Neuronal stem cell (in vitro differentiated cells): ENCODE data around the gene SH3PXD2A.

Source experiments
- DNase-seq: peaks from one replicate; pipeline ENCODE4 v3.0.0-alpha.2; 2013; ENCODE audit warnings: low spot score
- H2AFZ ChIP-seq: one replicate; pipeline ENCODE4 v1.6.1; 2013; ENCODE audit warnings: mild to moderate bottlenecking, low read length, inconsistent platforms
- H2AK5ac ChIP-seq: 2 replicates; pipeline ENCODE4 v1.6.1; 2013; ENCODE audit warnings: low read depth, mild to moderate bottlenecking, inconsistent platforms, low read length, moderate library complexity, mixed read lengths
- H2BK120ac ChIP-seq: 2 replicates; pipeline ENCODE4 v1.6.1; 2013; ENCODE audit warnings: low read depth, mild to moderate bottlenecking, inconsistent platforms, low read length, moderate library complexity, mixed read lengths
- H2BK12ac ChIP-seq: one replicate; pipeline ENCODE4 v1.6.1; 2013; ENCODE audit warnings: low read length, inconsistent platforms
- H2BK15ac ChIP-seq: 2 replicates; pipeline ENCODE4 v1.6.1; 2013; ENCODE audit warnings: mild to moderate bottlenecking, low read length, inconsistent platforms, mixed read lengths
- H2BK5ac ChIP-seq: one replicate; pipeline ENCODE4 v1.6.1; 2013; ENCODE audit warnings: inconsistent platforms, mild to moderate bottlenecking, low read length, moderate library complexity
- H3K14ac ChIP-seq: one replicate; pipeline ENCODE4 v1.6.1; 2013; ENCODE audit warnings: low read length, inconsistent platforms
- H3K18ac ChIP-seq: 2 replicates; pipeline ENCODE4 v1.6.1; 2013; ENCODE audit warnings: low read length, inconsistent platforms
- H3K23ac ChIP-seq: 2 replicates; pipeline ENCODE4 v1.6.1; 2013; ENCODE audit warnings: low read depth, mild to moderate bottlenecking, mixed read lengths, low read length, inconsistent platforms; ENCODE audit not compliant: poor library complexity
- H3K27ac ChIP-seq: replicated peaks from 3 replicates; pipeline ENCODE4 v1.5.1; 2013; ENCODE audit warnings: low read length, inconsistent platforms
- H3K27me3 ChIP-seq, 3 experiments: 2 replicates each; pipeline ENCODE4 v1.6.1; 2013; ENCODE audit warnings: low read length in 3 of 3, mild to moderate bottlenecking in 2 of 3, inconsistent platforms in 1 of 3, low read depth in 1 of 3, mixed read lengths in 1 of 3, moderate library complexity in 1 of 3; ENCODE audit not compliant: control insufficient read depth in 3 of 3, insufficient read depth in 3 of 3
- H3K36me3 ChIP-seq, 2 donors: replicated peaks in 1 of 2; 2 replicates each; pipeline ENCODE4 v1.6.1; 2013; ENCODE audit warnings: low read length in 2 of 2; ENCODE audit not compliant: control insufficient read depth in 2 of 2, insufficient read depth in 2 of 2
- H3K4ac ChIP-seq: 2 replicates; pipeline ENCODE4 v1.6.1; 2013; ENCODE audit warnings: inconsistent platforms, mild to moderate bottlenecking, low read length, moderate library complexity
- H3K4me1 ChIP-seq, 2 donors: 1 replicate in 1 of 2; 2 replicates in 1 of 2; pipeline ENCODE4 v1.6.1; 2013; ENCODE audit warnings: low read length in 2 of 2, low read depth in 1 of 2; ENCODE audit not compliant: control insufficient read depth in 2 of 2, insufficient read depth in 1 of 2
- H3K4me2 ChIP-seq: one replicate; pipeline ENCODE4 v1.6.1; 2013; ENCODE audit warnings: mild to moderate bottlenecking, low read length, inconsistent platforms; ENCODE audit not compliant: insufficient read depth, poor library complexity, severe bottlenecking
- H3K4me3 ChIP-seq, 2 donors: 2 replicates each; pipeline ENCODE4 v1.5.1; 2013; ENCODE audit warnings: low read length in 2 of 2, mild to moderate bottlenecking in 2 of 2, inconsistent platforms in 1 of 2, moderate library complexity in 1 of 2
- H3K79me1 ChIP-seq: one replicate; pipeline ENCODE4 v1.6.1; 2013; ENCODE audit warnings: low read depth, mild to moderate bottlenecking, inconsistent platforms, low read length, moderate library complexity
- H3K9ac ChIP-seq: one replicate; pipeline ENCODE4 v1.6.1; 2013; ENCODE audit warnings: mild to moderate bottlenecking, low read depth, low read length, inconsistent platforms; ENCODE audit not compliant: poor library complexity
- H3K9me3 ChIP-seq, 2 donors: replicated peaks in 1 of 2; 2 replicates each; pipeline versions ENCODE3 to v1.6.1; 2013; ENCODE audit warnings: low read length in 2 of 2, mild to moderate bottlenecking in 2 of 2, inconsistent platforms in 1 of 2, low read depth in 1 of 2, mixed read lengths in 1 of 2, moderate library complexity in 1 of 2; ENCODE audit not compliant: control insufficient read depth in 2 of 2, insufficient read depth in 1 of 2
- H4K8ac ChIP-seq: one replicate; pipeline ENCODE4 v1.6.1; 2013; ENCODE audit warnings: low read depth, mild to moderate bottlenecking, inconsistent platforms, low read length, moderate library complexity
- H4K91ac ChIP-seq: one replicate; pipeline ENCODE4 v1.6.1; 2013; ENCODE audit warnings: low read length, low read depth, mild to moderate bottlenecking, inconsistent platforms; ENCODE audit not compliant: poor library complexity
- WGBS, 2 donors: extraction: QIAGEN DNeasy Blood & Tissue Kit; methylation state at CpG; one replicate each; pipeline ENCODE4 v1.1.7; 2013; ENCODE audit warnings: missing lambda C conversion rate in 2 of 2, mixed read lengths in 1 of 2; ENCODE audit not compliant: insufficient read length in 2 of 2, insufficient replicate concordance in 1 of 2; ENCODE audit errors: extremely low coverage in 2 of 2; 5-methylcytosine and 5-hydroxymethylcytosine counted together

The SH3PXD2A gene

DNA sequence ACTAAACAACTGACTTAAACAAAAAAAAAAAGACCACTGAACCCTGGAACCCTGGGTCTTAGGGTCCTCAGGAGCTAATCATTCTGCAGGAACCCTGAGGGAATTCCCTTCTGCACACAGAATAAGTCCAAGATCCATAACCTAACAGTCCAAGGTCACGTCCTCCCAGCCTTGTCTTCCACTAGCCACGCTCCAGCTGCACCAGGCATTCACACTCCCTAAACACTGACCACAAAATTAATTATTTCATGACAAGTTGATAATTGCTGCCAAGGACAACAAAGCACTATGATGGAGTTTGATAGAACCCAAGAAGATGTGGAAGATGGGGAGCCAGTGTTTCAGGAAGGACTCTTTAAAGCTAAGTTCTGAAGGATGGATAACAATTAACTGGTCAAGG is 130.6 kb downstream of the SH3PXD2A start:
- peaks cover 0 to 31% of the 10 kb centered on the region in 2 donors for H3K36me3 ChIP-seq
- no peak overlapping the region for H2BK120ac ChIP-seq
- no peak overlapping the region for H3K9ac ChIP-seq
- H2BK15ac ChIP-seq = no peak overlapping the region
- no peak overlapping the region for H2BK5ac ChIP-seq
- H3K27ac ChIP-seq = no peak overlapping the region
- no peak overlapping the region for H3K4me3 ChIP-seq
- H3K79me1 ChIP-seq = peaks cover 2% of the 10 kb centered on the region
- no peak overlapping the region for H3K23ac ChIP-seq
- H2BK12ac ChIP-seq = no peak overlapping the region
- no peak for DNase-seq
- no CpG with 5 or more reads among the region's 2 CpGs for WGBS, 2 donors
- no peak overlapping the region for H2AK5ac ChIP-seq
- H3K4me2 ChIP-seq = no peak overlapping the region
- H2AFZ ChIP-seq = no peak overlapping the region
- no peak overlapping the region for H3K14ac ChIP-seq
- H3K4ac ChIP-seq = no peak overlapping the region
- no peak overlapping the region for H3K18ac ChIP-seq
- no peak overlapping the region for H4K8ac ChIP-seq
- H3K9me3 ChIP-seq = no peaks in the 10 kb centered on the region
- H3K4me1 ChIP-seq = peaks cover 0 to 3% of the 10 kb centered on the region in 2 donors
- no peaks in the 10 kb centered on the region for H3K27me3 ChIP-seq
- no peak overlapping the region for H4K91ac ChIP-seq

- DNase-seq = no peak
- H3K27me3 ChIP-seq = no peaks in the 10 kb centered on the region
- H3K4ac ChIP-seq = no peak overlapping the region
- H3K9me3 ChIP-seq = no peaks in the 10 kb centered on the region
- H2BK120ac ChIP-seq = no peak overlapping the region
- H2BK12ac ChIP-seq = no peak overlapping the region
- H2AK5ac ChIP-seq = no peak overlapping the region
- no peak overlapping the region for H3K23ac ChIP-seq
- no peak overlapping the region for H4K8ac ChIP-seq
- no peak overlapping the region for H2BK15ac ChIP-seq
- H3K36me3 ChIP-seq = peaks cover 0 to 36% of the 10 kb centered on the region in 2 donors
- no peak overlapping the region for H3K14ac ChIP-seq
- peaks cover 2% of the 10 kb centered on the region for H3K79me1 ChIP-seq
- peaks cover 0 to 1% of the 10 kb centered on the region in 2 donors for H3K4me1 ChIP-seq
- no peak overlapping the region for H2AFZ ChIP-seq
- no peak overlapping the region for H3K4me3 ChIP-seq
- no peak overlapping the region for H4K91ac ChIP-seq
- WGBS, 2 donors = no CpG with 5 or more reads among the region's 8 CpGs
- H3K4me2 ChIP-seq = no peak overlapping the region
- H3K27ac ChIP-seq = no peak overlapping the region
- no peak overlapping the region for H3K9ac ChIP-seq
- no peak overlapping the region for H2BK5ac ChIP-seq
- peak overlapping the region; percentile 22 for H3K18ac ChIP-seq
These were observed 131.3 kb downstream of the SH3PXD2A start for GRCh38 chr10:103724074-103724473.

- H3K27ac ChIP-seq = no peak overlapping the region
- H2BK120ac ChIP-seq = no peak overlapping the region
- H2AFZ ChIP-seq = no peak overlapping the region
- no peak overlapping the region for H3K18ac ChIP-seq
- H3K23ac ChIP-seq = no peak overlapping the region
- H2BK5ac ChIP-seq = no peak overlapping the region
- no peak for DNase-seq
- no peak overlapping the region for H3K4me3 ChIP-seq
- H3K14ac ChIP-seq = no peak overlapping the region
- H2AK5ac ChIP-seq = no peak overlapping the region
- no peak overlapping the region for H3K4me2 ChIP-seq
- H2BK12ac ChIP-seq = no peak overlapping the region
- no peaks in the 10 kb centered on the region for H3K9me3 ChIP-seq
- H3K4ac ChIP-seq = no peak overlapping the region
- peaks cover 0 to 40% of the 10 kb centered on the region in 2 donors for H3K36me3 ChIP-seq
- no CpG with 5 or more reads among the region's 3 CpGs for WGBS, 2 donors
- H3K4me1 ChIP-seq = peaks cover 0 to 1% of the 10 kb centered on the region in 2 donors
- no peak overlapping the region for H3K9ac ChIP-seq
- H3K79me1 ChIP-seq = peaks cover 2% of the 10 kb centered on the region
- H4K8ac ChIP-seq = no peak overlapping the region
- H4K91ac ChIP-seq = no peak overlapping the region
- no peaks in the 10 kb centered on the region for H3K27me3 ChIP-seq
- no peak overlapping the region for H2BK15ac ChIP-seq
These were observed 131.8 kb downstream of the SH3PXD2A start for GRCh38 chr10:103723557-103723956.

DNA sequence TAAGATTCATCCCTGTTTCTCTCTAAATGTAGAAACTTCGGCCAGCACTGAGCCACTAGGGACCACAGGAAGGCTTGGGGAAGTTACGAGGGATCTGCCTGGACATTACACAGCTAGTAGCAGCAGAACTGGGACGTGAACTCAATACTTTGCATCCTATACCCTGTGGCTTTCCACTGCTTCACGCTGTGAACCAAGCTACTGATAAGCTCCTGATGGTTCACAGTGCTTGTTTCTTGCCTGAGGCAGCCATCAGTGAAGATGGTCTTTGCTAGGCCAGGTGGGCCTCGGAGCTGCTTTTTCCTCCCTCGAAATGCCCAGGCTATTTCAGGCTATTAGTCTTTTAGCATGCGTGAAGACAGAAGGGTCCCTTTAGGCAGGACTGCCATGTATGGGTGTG is 132.7 kb downstream of the SH3PXD2A start:
- no peak overlapping the region for H3K18ac ChIP-seq
- H2AK5ac ChIP-seq = no peak overlapping the region
- H3K4me3 ChIP-seq = no peak overlapping the region
- no peak for DNase-seq
- no peak overlapping the region for H2BK5ac ChIP-seq
- H3K9me3 ChIP-seq = no peaks in the 10 kb centered on the region
- no CpG with 5 or more reads among the region's 7 CpGs for WGBS, 2 donors
- peaks cover 0 to 2% of the 10 kb centered on the region in 2 donors for H3K4me1 ChIP-seq
- H3K23ac ChIP-seq = no peak overlapping the region
- no peaks in the 10 kb centered on the region for H3K27me3 ChIP-seq
- H4K91ac ChIP-seq = no peak overlapping the region
- H3K36me3 ChIP-seq = peaks cover 0 to 35% of the 10 kb centered on the region in 2 donors
- H4K8ac ChIP-seq = no peak overlapping the region
- no peak overlapping the region for H2BK120ac ChIP-seq
- no peak overlapping the region for H2AFZ ChIP-seq
- no peaks in the 10 kb centered on the region for H3K79me1 ChIP-seq
- no peak overlapping the region for H3K9ac ChIP-seq
- no peak overlapping the region for H3K27ac ChIP-seq
- H2BK15ac ChIP-seq = no peak overlapping the region
- no peak overlapping the region for H2BK12ac ChIP-seq
- H3K4ac ChIP-seq = no peak overlapping the region
- H3K14ac ChIP-seq = no peak overlapping the region
- H3K4me2 ChIP-seq = no peak overlapping the region
